ENCODE results near the gene IL10RA. TPM values are rescaled to one million over a fixed set of nuclear protein-coding genes. Genes with fewer than 3 reads are reported as not detected.

Gene IL10RA
- total RNA-seq, 1 experiment from 2014 or later, result 1.7 TPM

- H4K20me1 ChIP-seq (ENCODE audit: insufficient read depth), result no peaks in the 10 kb centered on the region
- TF ChIP-seq CBX3 (IDR thresholded peaks at IDR 0.05; ENCODE audit: low read depth) (no peak), EGR1 (IDR thresholded peaks at IDR 0.05; ENCODE audit: low read depth) (no peak), ATF3 (IDR thresholded peaks at IDR 0.05) (no peak), SRF (IDR thresholded peaks at IDR 0.05; ENCODE audit: low read depth) (no peak), ELF1 (IDR thresholded peaks at IDR 0.05; ENCODE audit: borderline replicate concordance, low read depth) (no peak), YY1 (IDR thresholded peaks at IDR 0.05; ENCODE audit: extremely low read depth, insufficient replicate concordance, low read depth, low read length) (no peak), MAX (IDR thresholded peaks at IDR 0.05) (no peak), SP1 (IDR thresholded peaks at IDR 0.05; ENCODE audit: low read depth) (no peak), REST (IDR thresholded peaks at IDR 0.05; ENCODE audit: low read depth) (no peak)
- no peaks in the 10 kb centered on the region for H3K79me2 ChIP-seq (ENCODE audit: insufficient read depth, low read length)
- POLR2A ChIA-PET, result no interaction called here
- CTCF ChIA-PET, result no interaction called here
- peaks cover 0 to 4% of the 10 kb centered on the region in 2 experiments; a peak in 1 of 4 replicates for H3K9me3 ChIP-seq (ENCODE audit: control insufficient read depth in 1 of 2, insufficient read depth in 1 of 2, low read depth in 1 of 2, low read length in 2 of 2)
- no peaks in the 10 kb centered on the region for H3K36me3 ChIP-seq (ENCODE audit: control insufficient read depth in 1 of 2, insufficient read depth in 2 of 2, low read length in 2 of 2)
- peaks cover 4 to 6% of the 10 kb centered on the region in 2 experiments; a peak in 3 of 4 replicates for H3K4me1 ChIP-seq (ENCODE audit: control insufficient read depth in 1 of 2, insufficient read depth in 2 of 2, low read length in 2 of 2)
- no peak overlapping the region for H3K4me2 ChIP-seq (ENCODE audit: low read length)
- H3K9ac ChIP-seq (ENCODE audit: low read length), result no peak overlapping the region
- no peaks in the 10 kb centered on the region for H3K9me2 ChIP-seq (ENCODE audit: insufficient read depth)
- H3K27ac ChIP-seq (ENCODE audit: low read depth, low read length), result no peak overlapping the region
- DNase-seq (ENCODE audit: low read depth, low spot score), result no peak
- H2AFZ ChIP-seq (ENCODE audit: low read depth, low read length, poor library complexity, severe bottlenecking), result no peak overlapping the region
- no peak overlapping the region for H3K4me3 ChIP-seq (replicated peaks in 1 of 2; ENCODE audit: low read depth in 1 of 2, low read length in 2 of 2)
- no peaks in the 10 kb centered on the region for H3K27me3 ChIP-seq (ENCODE audit: insufficient read depth, low read length)
- RAD21 ChIA-PET (ENCODE audit: low non-redundant PET in 1 of 2, low total read pairs in 2 of 2, uncharacterized antibody in 2 of 2, unreplicated experiment in 2 of 2), result no interaction called here
- BruUV-seq (replicated peaks), result no TSS peak
- intact Hi-C loops (cut with micrococcal nuclease), result no loop called here
- ATAC-seq, result no peak
These were observed 30.9 kb downstream of the IL10RA start for GRCh38 chr11:118017111-118017510.

Measured in HCT116 (cell line).